Cardiac muscle cell (in vitro differentiated cells and primary cell): ENCODE results near the gene TAAR6. TPM values are rescaled to one million over a fixed set of nuclear protein-coding genes. Genes with fewer than 3 reads are reported as not detected.
"Not testable (repeated sequence)": the region's sequence is repeated elsewhere in the genome, so short reads cannot be mapped to it uniquely, and the experiment has no call there.

Experiments used
- DNase-seq, 2 donors: peaks; one replicate each; pipeline versions ENCODE4 v3.0.0 to v3.0.0-alpha.2; 2010 to 2017; ENCODE audit warnings: low read depth in 1 of 2, low spot score in 1 of 2
- H3K27ac ChIP-seq: fragments of 200-600 bp; sonication (generic); 2 replicates; pipeline ENCODE4 v1.5.1; 2016
- H3K27me3 ChIP-seq: fragments of 200-600 bp; sonication (generic); 2 replicates; pipeline ENCODE4 v1.6.0; 2016; ENCODE audit warnings: control low read depth
- H3K36me3 ChIP-seq: fragments of 200-600 bp; sonication (generic); 2 replicates; pipeline ENCODE4 v1.5.1; 2016; ENCODE audit warnings: control low read depth
- H3K4me1 ChIP-seq: fragments of 200-600 bp; sonication (generic); 2 replicates; pipeline ENCODE4 v1.8.1; 2017; ENCODE audit warnings: low read depth, mild to moderate bottlenecking, mixed run types
- H3K4me3 ChIP-seq: fragments of 200-600 bp; sonication (generic); 2 replicates; pipeline ENCODE4 v1.5.1; 2016; ENCODE audit warnings: mild to moderate bottlenecking
- H3K9me3 ChIP-seq: fragments of 200-600 bp; sonication (generic); 2 replicates; pipeline ENCODE4 v1.5.1; 2017; ENCODE audit warnings: low read depth, mild to moderate bottlenecking, control low read depth
- CTCF ChIP-seq: IDR thresholded peaks from 2 replicates; pipeline ENCODE4 v1.5.1; 2012; ENCODE audit warnings: low read depth, mild to moderate bottlenecking, low read length
- polyA plus RNA-seq: library from polyadenylated mRNA; unstranded; fragments of >200 nt; fragmentation: Nextera tagmentation; extraction: Ambion mirVana; gene quantifications from 2 replicates; pipeline ENCODE4 v1.2.1, GENCODE V29; 2016
- total RNA-seq: library from RNA; depleted of rRNA; stranded (reverse); fragments of >200 nt; gene quantifications from 2 replicates; pipeline ENCODE4 v1.2.3, GENCODE V29; 2016

The TAAR6 gene
- total and polyA plus RNA-seq, 2 experiments from 2014 or later = not detected

GRCh38 chr6:132527791-132528190 lies 42.3 kb upstream of the TAAR6 start:
- DNase-seq = no peak
- Histone ChIP-seq H3K27me3 (no peaks in the 10 kb centered on the region), H3K36me3 (no peaks in the 10 kb centered on the region), H3K4me1 (no peaks in the 10 kb centered on the region), H3K4me3 (no peak overlapping the region), H3K9me3 (no peaks in the 10 kb centered on the region), H3K27ac (no peak overlapping the region)
- no peak for TF ChIP-seq CTCF

- no peak overlapping the region for H3K27ac ChIP-seq
- H3K4me1 ChIP-seq = no peaks in the 10 kb centered on the region
- no peaks in the 10 kb centered on the region for H3K36me3 ChIP-seq
- H3K4me3 ChIP-seq = no peak overlapping the region
- DNase-seq = peak; percentile 79
- no peaks in the 10 kb centered on the region for H3K9me3 ChIP-seq
- TF ChIP-seq CTCF = peak; percentile 67
- H3K27me3 ChIP-seq = no peaks in the 10 kb centered on the region
Measured at GRCh38 chr6:132530293-132530974, 39.7 kb upstream of the TAAR6 start.

DNA sequence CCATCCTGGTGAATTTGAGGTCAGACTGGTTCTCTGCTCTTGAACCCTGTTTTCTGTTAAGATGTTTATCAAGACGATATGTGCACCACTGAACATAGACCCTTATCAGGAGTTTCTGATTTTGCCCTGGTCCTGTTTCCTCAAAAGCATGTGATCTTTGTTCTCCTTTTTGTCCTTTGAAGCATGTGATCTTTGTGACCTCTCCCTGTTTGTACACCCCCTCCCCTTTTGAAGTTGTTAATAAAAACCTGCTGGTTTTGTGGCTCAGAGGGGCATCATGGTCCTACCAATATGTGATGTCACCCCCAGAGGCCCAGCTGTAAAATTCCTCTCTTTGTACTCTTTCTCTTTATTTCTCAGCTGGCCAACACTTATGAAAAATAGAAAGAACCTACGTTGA lies 35.6 kb upstream of the TAAR6 start:
- H3K4me1 ChIP-seq, H3K9me3 ChIP-seq, H3K36me3 ChIP-seq, H3K4me3 ChIP-seq, DNase-seq, H3K27ac ChIP-seq, H3K27me3 ChIP-seq: not testable (repeated sequence)

DNA sequence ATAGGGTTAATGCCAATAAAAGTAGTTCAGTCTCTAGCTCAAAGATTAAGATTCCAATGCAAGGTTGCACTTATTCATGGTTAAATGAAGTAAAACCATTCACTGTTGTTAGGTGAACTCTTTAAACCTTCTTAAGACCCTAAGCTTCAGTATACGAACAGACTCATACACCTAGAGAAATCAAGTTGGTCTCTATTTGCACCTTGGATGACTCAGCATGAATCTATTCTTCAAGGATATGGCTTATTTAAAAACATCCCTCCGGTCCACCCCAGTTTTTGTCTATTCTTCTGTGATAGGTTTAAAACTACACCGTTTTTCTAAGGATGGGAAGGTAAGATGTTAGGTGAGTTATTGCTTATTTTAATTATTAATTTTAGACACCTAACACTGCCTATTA lies 33.0 kb upstream of the TAAR6 start:
- DNase-seq = no peak
- Histone ChIP-seq H3K27me3 (no peaks in the 10 kb centered on the region), H3K9me3 (no peaks in the 10 kb centered on the region), H3K4me3 (no peak overlapping the region), H3K4me1 (no peaks in the 10 kb centered on the region), H3K36me3 (no peaks in the 10 kb centered on the region), H3K27ac (no peak overlapping the region)
- no peak for TF ChIP-seq CTCF

GRCh38 chr6:132537977-132538376 lies 32.1 kb upstream of the TAAR6 start, which contains the start of gene TAAR9:
Gene TAAR9 (plus strand): TSS chr6:132538277. CDS start chr6:132538290, 13 bp downstream.
- Histone ChIP-seq H3K36me3 (no peaks in the 10 kb centered on the region), H3K9me3 (no peaks in the 10 kb centered on the region), H3K4me3 (no peak within 1 kb of the TSS), H3K27me3 (no peaks in the 10 kb centered on the region), H3K27ac (no peak within 1 kb of the TSS), H3K4me1 (no peaks in the 10 kb centered on the region)
- no peak for DNase-seq
- no peak for TF ChIP-seq CTCF

DNA sequence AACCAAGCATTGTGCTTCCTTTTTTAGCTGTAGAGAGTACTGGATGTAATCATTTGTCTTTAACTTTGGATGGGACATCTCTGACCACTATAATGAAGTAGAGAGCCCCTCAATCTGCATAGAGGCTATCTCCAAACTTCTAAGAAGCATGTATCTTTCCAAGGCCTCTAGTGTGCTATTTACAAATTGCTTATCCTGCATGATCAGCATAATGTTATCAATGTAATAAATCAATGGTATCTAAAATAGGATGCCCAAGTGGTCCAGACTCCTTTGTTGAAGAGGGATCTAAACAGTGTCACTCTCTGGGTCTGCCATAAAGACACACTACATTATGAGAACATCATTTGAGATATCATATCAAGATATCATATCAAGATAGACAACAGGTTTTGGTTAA lies 25.3 kb upstream of the TAAR6 start:
- DNase-seq = no peak
- no peak overlapping the region for H3K27ac ChIP-seq
- H3K4me3 ChIP-seq = no peak overlapping the region
- no peaks in the 10 kb centered on the region for H3K4me1 ChIP-seq
- no peak for TF ChIP-seq CTCF
- no peaks in the 10 kb centered on the region for H3K36me3 ChIP-seq
- H3K27me3 ChIP-seq = no peaks in the 10 kb centered on the region
- no peaks in the 10 kb centered on the region for H3K9me3 ChIP-seq
